GM18505 (cell line): Measurements from ENCODE around the gene DTNA.
"Not testable (repeated sequence)": the region's sequence is repeated elsewhere in the genome, so short reads cannot be mapped to it uniquely, and the experiment has no call there.

Source experiments
- ATAC-seq: cut with Tn5 transposase; IDR thresholded peaks from one replicate; pipeline ENCODE4 v1.9.1; 2021; ENCODE audit not compliant: unreplicated experiment
- POLR2A ChIP-seq: IDR thresholded peaks from 4 replicates; pipeline ENCODE4 v1.6.1; 2011; ENCODE audit warnings: borderline replicate concordance; ENCODE audit not compliant: insufficient read depth, insufficient read length; ENCODE audit errors: extremely low read depth

Gene DTNA

DNA sequence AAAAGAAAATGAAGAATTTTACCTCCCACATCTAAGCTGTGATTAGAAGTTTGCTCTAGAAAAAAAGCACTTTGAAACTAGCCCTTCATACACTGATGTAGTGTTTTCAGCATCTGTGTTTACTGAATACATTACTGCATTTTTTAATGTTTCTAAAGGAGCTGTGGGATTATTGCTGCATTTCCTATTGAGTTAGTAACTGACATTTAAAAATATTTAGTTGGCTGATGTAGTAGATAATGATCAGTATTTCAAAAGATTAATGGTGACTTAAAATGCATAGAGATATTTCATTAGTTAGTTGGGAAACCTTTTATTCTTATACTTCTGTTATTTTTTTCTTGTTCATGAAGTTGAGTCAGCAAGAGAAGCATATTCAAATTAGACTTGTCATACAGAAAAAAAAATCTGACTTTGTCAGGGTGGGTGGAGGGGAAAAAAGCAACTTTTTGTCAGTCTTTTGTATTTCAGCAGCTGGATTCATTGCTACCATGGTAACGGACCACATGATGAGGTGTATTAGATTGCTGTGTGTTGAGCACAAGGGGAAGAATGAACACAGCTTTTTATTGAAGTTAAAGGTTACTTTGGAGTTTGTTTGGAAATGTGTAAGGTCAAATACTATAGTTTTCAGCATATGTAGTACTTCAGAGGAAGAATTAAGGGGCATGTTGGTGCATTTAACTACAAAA, at the start of gene DTNA:
Gene DTNA (plus strand): TSS at position 549 of the 692 bp plus-strand sequence. CDS start 45,679 bp downstream, outside the sequence.
- ATAC-seq = no peak
- no peak for TF ChIP-seq POLR2A

DNA sequence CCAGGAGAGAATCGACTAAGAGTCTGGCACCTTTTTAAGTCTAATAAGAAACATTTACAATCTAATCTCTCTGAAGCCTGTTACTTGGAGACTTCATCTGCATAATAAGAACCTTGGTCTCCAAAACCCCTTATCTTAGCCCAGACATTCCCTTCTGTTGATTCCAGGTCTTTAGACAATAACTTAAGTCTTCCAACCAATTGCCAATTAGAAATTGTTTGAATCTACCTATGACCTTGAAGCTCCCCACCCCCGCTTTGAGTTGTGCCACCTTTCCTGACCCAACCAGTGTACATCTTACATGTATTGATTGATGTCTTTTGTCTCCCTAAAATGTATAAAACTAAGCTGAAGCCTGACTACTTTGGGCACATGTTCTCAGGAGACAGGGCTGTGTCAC, 49.5 kb upstream of the DTNA start:
- TF ChIP-seq POLR2A = no peak
- ATAC-seq = no peak

DNA sequence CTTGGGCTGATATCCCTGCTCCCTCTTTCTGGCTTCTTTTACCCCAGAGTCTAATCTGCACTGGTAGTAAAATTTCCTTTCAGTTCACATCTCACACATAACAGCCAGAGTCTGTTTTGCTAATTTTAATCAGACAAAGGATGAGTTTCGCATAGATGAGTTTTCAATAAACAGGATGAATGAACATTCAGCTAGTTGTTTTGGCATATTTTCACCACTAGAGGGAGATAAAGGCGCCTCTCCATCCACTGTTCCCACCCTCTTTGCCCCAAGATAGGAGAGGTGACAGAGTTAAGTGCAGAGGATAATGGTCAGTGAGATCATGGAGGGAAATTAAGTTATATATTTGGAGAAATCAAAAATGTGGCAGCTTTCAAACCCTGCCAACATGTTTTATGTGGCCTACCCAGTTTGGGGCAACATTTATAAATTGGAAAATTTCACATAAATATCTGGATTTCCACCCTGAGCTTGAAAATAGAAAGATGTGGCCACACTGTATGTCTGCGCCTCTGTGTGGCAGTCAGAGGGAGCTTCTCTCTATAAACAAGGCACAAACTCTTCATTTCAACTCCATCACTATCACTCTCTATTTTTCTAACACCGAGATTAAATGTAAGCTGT, 48.5 kb upstream of the DTNA start:
- TF ChIP-seq POLR2A = no peak
- ATAC-seq = peak; percentile 88

DNA sequence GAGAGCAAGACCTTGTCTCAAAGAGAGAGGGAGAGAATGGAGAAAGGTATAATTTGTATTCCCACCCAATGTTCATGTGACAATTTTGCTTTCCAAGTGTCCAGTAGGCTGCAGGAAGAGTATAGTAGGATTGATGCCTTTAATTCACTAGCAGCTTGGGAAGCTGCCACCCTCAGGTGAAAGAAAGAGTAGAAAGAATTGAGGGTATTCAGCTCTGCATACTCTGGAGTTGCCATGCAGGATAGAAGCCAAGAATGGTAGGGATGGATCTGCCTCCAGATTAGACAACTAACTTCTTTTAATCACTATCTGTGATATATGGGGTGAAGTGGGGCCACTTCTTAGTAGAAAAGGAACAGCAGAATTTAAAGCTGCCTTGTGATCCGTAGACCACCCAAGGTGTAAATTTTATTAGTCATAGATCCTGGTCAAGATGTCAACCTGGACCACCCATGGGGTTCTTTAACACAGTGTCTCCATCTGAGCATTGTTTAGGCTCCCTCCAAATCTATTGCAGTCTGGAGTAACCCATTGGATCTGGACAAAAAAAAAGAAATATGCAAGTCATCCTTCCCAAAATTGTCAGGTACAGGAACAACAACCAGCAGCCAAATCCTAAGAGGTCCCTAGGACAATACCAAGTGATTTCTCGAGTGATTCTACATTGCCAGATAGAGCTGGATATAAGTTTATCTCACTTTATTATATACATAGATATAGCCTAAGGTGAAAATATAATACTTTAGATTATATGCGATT, 33.1 kb upstream of the DTNA start:
- ATAC-seq = no peak
- no peak for TF ChIP-seq POLR2A

DNA sequence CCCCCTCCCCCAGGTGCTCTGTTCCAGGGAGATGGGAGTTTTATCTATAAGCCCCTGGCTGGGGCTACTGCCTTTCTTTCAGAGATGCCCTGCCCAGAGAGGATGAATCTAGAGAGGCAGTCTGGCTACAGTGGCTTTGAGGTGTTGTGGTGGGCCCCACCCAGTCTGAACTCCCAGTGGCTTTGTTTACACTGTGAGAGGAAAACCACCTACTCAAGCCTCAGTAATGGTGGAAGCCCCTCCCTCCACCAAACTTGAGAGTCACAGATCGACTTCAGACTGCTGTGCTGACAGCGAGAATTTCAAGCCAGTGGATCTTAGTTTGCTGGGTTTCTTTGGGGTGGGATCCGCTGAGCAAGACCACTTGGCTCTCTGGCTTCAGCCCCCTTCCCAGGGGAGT, 20.3 kb upstream of the DTNA start:
- ATAC-seq = not testable (repeated sequence)

DNA sequence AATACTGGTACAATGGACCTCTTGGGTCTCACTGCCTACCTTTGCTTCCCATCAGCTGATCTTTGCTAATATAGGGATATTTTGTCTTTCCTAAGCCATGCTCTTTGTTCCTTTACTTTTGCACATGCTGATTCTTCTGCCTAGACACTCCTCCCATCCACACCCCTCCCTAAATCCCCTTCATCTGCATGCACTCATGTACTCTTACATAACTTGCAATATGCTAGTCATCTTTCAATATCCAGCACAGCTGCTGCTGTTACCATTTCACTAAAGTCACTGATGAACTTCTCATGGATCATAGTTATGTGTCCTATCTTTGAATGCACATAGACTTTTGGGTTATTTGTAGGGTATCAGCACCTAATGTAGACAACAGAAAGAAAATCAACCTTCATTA, 18.5 kb upstream of the DTNA start:
- no peak for TF ChIP-seq POLR2A
- no peak for ATAC-seq

DNA sequence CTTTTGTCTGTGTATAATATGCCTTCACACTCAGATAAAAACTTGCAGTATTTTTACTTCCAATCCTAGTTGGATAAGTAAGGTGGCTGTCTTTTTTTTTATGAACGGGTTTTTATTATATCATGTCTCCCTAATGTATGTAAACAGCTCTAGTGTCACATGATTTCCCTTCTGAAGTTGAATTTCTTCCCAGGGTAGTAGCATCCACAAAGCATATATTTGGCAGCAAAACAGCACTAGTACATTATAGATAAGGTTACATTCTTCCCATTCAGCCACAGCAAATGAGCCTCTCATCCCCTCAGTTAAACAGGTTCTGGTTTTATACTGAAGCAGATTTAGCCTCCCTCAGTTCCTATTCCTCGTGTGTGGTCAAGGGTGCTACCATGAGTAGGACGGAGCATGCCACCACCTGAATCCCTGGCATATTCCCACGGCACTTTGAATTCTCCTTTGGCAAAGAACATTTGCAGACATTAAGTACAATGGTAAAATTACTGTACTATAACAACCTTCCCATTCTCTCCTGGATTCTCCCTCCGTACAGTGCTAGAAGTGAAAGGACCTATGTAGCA, 15.4 kb upstream of the DTNA start:
- TF ChIP-seq POLR2A = no peak
- ATAC-seq = no peak

DNA sequence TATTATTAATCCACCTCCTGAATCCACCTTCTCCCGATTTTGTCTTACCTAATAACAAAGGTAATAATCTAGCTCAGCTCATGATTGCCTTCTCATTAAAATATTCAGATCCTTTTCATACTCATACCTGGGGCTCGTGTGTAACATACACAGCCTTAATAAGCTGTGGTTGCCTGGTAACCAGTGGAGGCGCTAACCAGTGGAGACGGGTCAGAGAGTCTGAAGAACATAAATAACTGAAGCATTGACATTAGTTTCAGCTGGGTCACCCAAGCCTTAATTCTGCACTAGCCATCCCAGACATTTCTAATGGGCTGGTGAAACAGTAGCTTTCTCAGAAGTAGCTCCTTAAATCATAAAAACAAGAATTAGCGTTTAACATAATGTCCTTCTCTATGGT, 14.8 kb upstream of the DTNA start:
- ATAC-seq = no peak

DNA sequence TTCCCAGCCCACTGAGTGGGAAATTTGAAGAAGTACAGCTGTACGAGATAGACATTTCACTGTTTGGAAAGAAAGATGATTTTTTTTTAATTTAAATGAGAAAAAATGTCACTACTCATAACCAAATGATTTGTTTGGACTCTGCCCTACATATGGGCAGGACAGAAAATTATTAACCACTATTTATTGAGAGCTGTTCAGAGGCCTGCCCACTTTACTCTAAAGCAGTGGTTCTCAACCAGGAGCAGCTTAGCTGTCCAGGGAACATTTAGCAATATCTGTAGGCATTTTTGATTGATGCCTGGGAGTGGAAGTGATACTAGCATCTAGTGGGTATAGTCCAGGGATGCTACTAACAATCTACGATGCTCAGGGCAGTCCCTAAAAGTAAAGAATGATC, 13.4 kb upstream of the DTNA start:
- ATAC-seq = no peak
- TF ChIP-seq POLR2A = no peak

More for the DNA sequence above, 14.8 kb upstream of the DTNA start:
- TF ChIP-seq POLR2A = no peak

DNA sequence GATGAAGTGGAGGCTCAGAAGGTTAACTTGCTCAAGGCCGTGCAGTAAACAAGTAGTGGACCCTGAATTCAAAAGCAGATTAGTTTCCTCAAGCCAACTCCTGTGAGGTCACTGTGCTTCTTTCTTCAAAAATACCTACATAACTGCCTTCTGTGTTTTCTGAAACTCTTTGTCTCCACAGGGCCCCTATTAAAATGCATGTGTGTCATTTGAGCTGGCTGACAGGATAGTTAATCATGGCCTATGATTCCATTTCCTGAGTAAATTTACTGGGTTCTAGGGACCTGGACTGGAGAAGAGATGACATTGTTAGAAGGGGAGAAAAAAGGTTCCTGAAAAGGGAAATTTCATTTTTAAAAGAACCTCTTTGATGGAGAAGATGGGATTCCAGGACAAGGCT, 12.9 kb upstream of the DTNA start:
- TF ChIP-seq POLR2A = no peak
- ATAC-seq = no peak

DNA sequence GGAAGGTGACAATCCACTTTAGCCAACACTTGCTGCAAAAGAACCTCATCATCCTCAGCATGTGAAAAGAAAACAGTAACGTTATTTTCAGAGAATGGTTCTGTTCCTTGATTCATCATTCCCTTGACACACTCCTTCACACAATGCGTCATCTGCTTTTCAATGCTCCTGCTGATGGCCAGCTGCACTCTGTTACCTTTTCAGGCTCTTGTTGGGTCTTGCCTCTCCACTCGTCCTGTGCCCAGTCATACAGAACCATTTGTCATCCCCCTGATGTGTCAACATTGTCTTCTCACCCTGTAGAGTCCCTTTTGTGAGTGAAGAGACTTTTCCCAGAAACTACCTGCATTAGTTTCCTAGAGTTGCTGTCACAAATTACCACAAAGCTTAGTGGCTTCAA, 12.2 kb upstream of the DTNA start:
- ATAC-seq = no peak
- TF ChIP-seq POLR2A = no peak

DNA sequence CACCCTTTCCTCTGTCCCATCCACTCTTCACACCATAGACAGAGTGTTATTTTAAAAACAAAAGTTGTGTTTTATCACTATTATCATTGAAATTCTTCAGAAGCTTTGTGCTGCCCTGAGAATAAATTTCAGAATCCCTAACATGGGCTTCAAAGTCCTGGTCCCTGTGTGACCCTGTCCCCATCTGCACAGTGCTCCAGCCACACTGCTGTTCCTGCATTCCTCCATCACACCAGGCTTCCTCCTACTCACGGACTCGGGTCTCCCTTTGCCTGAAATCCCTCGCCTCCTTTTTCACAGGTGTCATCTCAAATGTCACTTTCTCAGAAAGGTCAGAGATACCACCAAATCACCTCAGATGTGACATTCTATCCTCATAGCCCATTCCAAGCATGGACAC, 8.2 kb upstream of the DTNA start:
- no peak for ATAC-seq
- TF ChIP-seq POLR2A = no peak

DNA sequence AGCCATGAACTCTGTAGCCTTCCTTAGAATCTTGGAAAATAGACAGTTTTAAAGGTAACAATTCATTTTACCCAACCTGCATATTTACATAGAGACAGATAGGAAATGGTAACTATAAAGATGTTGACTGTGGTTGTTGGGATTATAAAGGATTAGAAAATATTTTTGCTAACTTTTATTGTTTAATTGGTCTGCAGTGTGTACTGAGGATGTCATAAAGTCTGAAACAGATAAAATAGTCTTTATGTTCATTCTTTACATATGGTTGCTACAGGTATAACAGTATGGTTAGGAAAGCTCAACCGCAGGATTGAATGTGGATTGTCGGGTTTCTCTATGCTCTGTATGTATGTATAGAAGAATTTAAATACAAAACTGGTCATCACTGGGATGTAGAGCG, 7.3 kb upstream of the DTNA start:
- TF ChIP-seq POLR2A = no peak
- no peak for ATAC-seq

DNA sequence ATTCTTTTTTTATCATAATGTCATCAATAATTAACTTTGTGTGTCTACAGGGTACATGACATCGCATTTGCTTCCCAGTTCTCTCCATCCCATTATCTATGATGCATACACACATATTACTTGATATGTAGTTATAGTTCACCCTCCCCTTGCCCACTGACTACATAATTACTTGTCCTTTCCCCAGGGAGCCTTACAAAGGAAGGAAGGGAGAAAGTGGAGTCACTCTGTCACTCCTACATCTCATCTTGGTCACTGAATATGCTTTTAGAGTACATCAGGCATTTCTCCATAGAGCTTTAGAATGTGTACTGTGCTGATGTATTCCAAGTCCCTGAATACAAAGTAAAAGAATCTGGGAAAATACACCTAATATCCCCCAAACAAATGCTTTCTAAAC, 6.0 kb upstream of the DTNA start:
- no peak for ATAC-seq
- no peak for TF ChIP-seq POLR2A
